Adipose tissue (tissue), 3 donors: ENCODE measurements around the gene OGFOD3. TPM values are rescaled to one million over a fixed set of nuclear protein-coding genes. Genes with fewer than 3 reads are reported as not detected.

Experiments
- H3K27ac ChIP-seq: one replicate; pipeline ENCODE4 v1.5.1; 2013; ENCODE audit warnings: low read depth, low read length
- WGBS, 3 donors: extraction: QIAGEN DNeasy Blood & Tissue Kit; methylation state at CpG; one replicate each; pipeline ENCODE4 v1.1.7; 2013; 5-methylcytosine and 5-hydroxymethylcytosine counted together
- polyA plus RNA-seq, 3 donors: library from polyadenylated mRNA; stranded (reverse); fragments of 200-250 nt; gene quantifications; one replicate each; pipeline ENCODE4 v1.2.3, GENCODE V29; 2013
- donor health status: healthy with polysubstance abuse.
- donor health status: Bipolar disorder and iron deficiency.
- donor health status: healthy.

OGFOD3 gene
- polyA plus RNA-seq, 3 donors, result 14.8 to 26.3 (median 18.6) TPM

DNA sequence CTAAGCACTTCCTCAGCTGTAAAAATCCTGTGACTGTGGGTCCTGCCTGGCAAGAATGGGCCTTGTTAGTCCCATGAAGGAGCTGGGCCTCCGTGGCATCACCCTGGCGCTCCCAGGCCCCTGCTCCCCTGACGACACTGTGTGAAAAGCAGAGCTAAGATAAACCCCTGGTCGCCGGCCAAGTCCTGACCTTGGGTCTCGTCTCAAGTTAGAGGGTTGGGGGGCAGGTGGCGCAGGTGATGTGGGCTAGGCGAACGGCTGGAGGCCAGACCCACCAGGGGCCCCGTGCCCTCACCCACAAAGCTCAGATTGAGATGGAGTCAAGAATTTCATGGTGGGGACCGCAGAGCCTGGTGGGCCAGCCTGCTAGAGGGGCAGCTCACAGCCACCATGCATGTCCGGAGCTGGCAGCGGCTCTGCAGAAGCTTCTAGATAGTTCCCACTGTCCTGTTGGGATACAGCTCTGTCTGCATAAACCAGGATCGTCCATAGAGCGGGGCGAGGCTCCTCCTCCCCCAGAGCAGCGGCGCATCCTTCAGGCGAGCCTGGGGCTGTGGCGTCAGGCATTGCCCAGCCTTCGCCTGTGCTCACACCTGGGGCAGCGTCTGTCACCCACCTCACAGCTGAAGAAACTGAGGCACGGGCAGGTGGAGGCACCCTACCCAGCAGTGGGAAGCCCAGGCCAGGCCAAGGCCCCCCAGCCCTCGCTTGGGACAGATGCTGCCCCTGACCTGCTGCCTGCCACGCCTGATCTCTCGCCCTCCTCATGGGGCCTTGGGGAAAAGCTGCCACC, 20.2 kb upstream of the OGFOD3 start:
- no peak overlapping the region for H3K27ac ChIP-seq
- 65 to 90% (median 85%) methylated on average over 24 to 26 of the region's 26 CpGs for WGBS, 3 donors

DNA sequence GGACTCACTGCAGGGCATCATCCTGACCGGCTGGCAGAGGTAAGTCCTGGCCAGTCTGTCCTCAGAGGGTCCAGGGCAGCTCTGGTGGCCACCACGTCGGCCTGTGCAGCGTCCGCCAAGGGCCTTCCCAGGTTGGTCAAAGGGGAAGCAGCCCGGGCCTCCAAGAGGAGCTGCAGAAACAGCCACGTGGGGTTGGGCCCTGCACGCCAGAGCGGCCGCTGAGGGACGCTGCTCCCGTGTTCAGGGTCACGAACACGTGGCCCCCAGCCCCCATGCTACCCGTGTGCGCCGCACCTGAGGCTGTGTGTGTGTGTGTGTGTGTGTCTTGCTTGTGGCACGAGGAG, 18.9 kb upstream of the OGFOD3 start:
- WGBS, 3 donors, result 63 to 91% (median 90%) methylated on average over 18 of the region's 18 CpGs
- H3K27ac ChIP-seq, result no peak overlapping the region

DNA sequence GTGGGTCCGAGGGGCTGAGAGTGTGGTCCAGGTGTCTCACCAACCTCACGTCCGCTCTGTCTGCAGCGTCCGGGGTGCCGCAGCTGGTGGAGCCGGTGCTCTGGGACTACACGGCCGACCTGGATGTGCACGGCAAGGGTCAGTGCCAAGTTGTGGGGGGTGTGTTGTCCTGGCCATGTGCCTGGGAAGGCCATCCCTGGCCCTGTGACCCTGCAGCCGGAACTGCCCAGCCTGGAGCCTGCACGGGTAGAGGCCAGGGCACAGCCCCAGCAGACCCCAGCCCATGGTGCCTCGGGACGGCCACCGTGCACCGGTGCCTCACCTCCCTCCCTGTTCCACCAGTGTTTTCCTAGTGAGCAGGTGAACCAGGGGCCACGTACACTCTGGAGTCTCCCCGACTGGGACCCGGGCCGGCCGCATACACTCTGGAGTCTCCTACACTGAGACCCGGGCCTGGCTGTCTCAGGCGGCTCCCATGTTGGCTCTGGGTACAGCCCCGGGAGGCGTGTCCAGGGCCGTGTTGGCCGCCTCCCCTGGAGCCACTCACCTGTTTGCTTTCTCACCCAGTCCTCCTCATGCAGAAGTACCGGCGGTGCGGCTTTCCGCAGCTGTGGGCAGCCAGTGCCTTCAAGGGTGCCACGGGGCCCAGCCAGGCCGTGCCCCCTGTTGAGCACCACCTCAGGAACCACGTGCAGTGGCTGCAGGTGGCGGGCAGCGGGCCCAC, 18.4 kb upstream of the OGFOD3 start:
- H3K27ac ChIP-seq, result no peak overlapping the region
- WGBS, 3 donors, result 56 to 93% (median 87%) methylated on average over 35 to 36 of the region's 36 CpGs

DNA sequence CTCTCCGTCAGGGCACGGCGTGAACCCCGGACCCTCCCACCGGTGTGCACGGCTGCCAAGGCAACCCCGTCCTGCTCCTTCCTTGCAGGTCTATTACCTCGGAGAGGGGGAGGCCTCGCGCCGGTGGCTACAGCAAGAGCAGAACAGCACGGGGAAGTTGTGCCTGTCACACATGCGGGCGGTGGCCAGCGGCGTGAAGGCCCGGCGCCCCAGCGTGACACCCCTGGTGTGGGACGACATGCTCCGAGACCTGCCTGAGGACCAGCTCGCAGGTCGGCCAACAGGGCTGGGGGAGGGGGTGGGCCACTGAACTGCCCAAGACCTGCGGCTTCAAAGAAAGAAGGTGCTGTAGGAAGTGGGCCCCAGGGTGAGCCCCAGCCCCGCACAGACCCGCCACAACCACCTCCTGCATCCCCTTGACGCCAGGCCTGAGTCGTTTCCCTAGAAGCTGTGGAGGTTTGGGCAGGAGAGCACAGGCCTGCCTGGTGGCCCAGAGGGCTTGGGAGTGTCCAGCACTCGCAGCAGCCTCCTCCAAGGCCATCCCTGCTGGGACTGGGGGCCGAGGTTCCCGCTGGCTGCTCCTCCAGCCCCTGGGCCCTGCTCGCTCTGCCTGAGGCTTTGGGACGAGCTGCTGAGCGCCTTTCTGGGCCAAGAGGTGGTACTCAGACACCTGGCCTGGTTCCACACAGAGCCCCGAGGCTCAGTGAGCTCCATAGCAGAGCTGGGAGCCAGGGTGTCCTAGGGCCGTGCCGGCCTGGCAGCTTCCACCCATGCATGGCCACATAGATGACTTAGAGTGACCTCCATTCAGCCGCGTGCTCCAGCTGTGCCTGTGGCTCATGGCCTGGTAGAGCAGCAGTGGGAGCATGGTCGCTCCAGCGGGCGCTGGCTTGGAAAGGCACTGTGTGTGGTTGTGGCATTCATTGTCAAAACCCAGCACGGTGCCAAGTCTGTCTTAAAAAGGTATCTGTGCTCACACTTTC, 17.5 kb upstream of the OGFOD3 start:
- 81 to 93% (median 89%) methylated on average over 42 to 43 of the region's 43 CpGs for WGBS, 3 donors
- no peak overlapping the region for H3K27ac ChIP-seq

DNA sequence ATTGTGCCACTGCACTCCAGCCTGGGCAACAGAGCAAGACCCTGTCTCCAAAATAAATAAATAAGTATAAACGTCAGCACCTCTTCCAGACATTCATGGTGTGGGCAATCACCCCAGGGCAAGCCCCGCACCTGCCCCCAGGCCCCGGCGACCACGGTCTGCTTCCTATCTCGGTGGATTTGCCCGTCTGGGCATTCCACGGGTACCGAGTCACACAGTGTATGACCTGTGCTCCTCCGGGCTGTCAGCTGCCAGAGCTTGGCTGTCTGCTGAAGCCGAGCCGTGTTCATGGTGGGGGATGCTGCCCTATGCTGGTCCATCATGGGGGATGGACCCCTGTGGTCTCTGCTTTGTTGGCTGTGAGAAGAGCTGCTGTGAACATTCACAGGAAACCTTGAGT, 16.7 kb upstream of the OGFOD3 start:
- no peak overlapping the region for H3K27ac ChIP-seq
- WGBS, 3 donors, result 93 to 94% (median 93%) methylated on average over 12 of the region's 12 CpGs

DNA sequence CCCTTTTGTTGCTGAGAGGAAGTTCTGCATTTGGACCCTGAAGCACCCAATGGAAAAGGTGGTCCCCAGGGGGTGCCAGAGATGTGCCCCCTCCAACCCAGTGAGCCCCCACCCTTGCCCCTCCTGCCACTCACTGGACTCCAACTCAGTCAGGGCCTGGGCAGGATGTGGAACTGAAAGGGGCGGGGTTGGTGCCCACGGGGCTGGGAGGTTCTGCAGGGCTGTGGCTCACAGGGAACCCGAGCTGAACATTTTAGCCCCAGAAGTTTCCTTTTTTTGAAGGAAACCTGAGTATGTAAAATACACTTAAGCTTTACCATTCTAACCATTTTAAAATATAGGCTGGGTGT, 15.8 kb upstream of the OGFOD3 start:
- no peak overlapping the region for H3K27ac ChIP-seq
- 37 to 83% (median 57%) methylated on average over 3 of the region's 3 CpGs for WGBS, 3 donors

DNA sequence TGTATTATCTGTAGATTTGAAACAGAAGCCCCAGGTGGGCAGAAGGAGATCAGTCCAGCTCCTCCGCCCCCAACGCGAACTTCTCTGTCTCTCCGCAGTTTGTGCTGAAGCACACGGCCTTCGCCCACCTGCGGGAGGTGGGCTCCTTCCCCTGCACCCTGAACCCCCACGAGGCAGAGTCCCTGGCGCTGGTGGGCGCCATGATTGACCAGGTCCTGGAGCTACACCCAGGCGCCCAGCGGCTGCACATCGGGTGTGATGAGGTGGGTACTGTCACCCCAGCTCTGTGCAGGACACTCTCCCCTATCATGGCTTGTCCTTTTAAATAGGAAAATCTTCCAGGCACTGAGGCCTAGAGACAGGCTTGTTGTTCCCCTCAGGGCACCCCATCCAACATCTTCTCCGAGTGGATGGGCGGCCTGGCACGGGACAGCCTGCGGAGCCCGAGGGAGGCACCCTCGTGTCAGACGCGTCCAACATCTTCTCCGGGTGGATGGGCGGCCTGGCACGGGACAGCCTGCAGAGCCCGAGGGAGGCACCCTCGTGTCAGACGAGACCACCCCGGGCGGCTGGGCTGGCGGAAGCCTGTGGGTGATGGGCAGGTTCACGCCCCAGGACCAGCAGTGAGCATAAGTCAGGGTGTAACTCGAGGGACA, 15.3 kb upstream of the OGFOD3 start:
- 87 to 92% (median 89%) methylated on average over 32 of the region's 32 CpGs for WGBS, 3 donors

DNA sequence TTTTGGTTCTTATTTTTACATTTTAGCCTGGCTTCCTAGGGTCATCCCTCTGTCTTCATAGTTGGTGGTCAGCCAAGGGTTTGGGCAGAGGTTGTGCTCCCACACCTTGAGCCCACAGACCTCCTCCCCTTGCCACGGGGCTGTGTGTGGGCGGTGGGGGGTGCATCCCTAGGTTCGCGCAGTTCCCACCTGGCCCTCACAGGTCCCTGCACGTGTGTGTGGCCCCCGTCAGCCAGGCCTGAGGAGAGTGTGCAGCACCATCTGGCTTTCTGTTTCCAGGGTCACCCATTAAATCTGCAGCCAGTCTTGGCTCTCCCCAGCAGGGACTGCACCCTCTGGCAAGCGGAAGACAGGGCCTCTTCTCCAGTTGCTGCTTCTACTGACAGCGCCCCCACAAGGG, 13.6 kb upstream of the OGFOD3 start:
- 78 to 79% (median 79%) methylated on average over 8 of the region's 8 CpGs for WGBS, 3 donors
- no peak overlapping the region for H3K27ac ChIP-seq

More for the DNA sequence above, 15.3 kb upstream of the OGFOD3 start:
- H3K27ac ChIP-seq, result no peak overlapping the region

DNA sequence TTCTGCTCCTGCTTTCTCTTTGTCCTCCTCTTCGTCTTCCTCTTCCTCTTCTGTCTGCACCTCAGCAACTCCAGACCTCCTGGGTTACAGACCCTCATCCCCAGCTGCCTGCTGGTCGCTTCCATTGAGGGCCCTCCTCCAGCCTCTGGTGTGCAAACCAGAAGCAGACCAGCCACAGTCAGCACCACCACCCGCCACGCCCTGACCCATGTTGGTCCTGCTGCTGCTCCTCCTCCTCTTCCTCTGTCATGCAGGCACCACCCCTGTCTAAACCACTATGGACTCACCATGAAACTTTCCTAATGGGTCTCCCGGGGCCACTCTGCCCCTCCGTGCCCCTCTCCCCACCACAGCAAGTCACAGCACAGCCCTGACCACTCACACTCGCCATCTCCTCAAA, 11.4 kb upstream of the OGFOD3 start:
- no peak overlapping the region for H3K27ac ChIP-seq
- 84 to 93% (median 88%) methylated on average over 7 of the region's 7 CpGs for WGBS, 3 donors

DNA sequence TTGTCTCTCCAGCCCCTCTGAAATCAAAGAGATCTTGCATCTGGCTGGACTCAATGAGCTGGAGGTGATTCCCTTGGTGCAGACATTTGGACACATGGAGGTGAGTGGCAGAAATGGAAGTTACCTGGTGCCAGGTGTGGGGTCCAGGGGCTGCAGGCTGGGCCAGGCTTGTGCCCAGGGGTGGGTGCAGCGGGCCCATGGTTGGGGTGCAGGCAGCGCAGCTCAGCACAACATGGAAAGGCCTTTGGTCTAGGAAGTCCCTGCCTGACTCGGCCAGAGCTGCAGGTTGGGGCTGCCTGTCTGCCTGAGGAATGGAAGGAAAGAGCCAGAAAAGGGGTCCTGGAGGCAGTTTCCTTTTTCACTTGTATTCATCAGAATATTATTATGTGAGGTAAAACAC, 10.2 kb upstream of the OGFOD3 start:
- 97 to 100% (median 98%) methylated on average over 3 of the region's 3 CpGs for WGBS, 3 donors
- H3K27ac ChIP-seq, result no peak overlapping the region

DNA sequence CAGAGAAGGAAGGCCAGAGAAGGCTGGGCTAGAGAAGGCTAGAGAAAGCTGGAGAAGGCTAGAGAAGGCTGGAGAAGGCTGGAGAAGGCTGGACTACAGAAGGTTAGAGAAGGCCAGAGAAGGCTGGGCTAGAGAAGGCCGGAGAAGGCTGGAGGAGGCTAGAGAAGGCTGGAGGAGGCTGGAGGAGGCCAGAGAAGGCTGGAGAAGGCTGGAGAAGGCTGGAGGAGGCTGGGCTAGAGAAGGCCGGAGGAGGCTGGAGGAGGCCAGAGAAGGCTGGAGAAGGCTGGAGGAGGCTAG, 6.4 kb upstream of the OGFOD3 start:
- 89 to 96% (median 93%) methylated on average over 2 of the region's 2 CpGs for WGBS, 3 donors
- no peak overlapping the region for H3K27ac ChIP-seq

DNA sequence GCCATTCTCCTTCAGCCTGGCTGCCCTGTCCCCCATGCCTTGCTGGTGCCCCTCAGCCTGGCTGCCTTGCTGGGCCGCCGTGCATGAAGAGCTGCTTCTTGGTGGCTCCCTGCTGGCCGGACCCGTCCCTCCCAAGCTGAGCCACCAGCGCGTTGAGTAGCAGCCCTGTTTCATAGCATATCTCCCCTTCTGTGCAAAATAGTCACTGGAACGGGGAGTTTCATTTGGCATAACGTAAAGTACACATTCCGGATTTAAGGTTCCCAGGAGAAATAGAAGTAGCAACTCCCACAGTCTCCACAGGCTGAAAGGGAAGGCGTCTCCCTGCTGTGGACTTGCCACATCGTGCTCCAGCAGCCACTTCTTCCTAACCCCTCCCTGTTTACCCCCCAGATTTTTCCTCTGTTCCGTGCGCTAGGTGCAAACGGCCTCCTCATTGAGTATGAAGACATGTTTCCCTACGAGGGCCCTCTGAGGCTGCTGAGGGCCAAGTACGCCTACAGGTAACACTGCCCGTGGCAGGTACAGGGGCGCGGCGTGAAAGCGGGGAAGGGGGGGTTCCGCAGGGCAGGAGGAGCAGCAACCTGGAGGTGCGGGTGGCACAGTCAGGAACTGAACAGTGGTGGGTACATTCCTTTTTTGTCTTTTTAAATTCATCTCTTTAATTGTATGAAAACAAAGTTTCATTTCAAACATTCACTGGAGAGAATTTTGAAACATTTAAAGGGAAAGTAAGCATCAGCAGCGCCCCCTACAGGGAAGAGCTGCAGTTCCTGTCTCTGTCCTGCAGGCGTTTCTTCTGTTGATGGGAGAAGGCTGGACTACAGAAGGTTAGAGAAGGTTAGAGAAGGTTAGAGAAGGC, 5.8 kb upstream of the OGFOD3 start:
- 65 to 83% (median 70%) methylated on average over 25 of the region's 25 CpGs for WGBS, 3 donors
- H3K27ac ChIP-seq, result no peak overlapping the region

DNA sequence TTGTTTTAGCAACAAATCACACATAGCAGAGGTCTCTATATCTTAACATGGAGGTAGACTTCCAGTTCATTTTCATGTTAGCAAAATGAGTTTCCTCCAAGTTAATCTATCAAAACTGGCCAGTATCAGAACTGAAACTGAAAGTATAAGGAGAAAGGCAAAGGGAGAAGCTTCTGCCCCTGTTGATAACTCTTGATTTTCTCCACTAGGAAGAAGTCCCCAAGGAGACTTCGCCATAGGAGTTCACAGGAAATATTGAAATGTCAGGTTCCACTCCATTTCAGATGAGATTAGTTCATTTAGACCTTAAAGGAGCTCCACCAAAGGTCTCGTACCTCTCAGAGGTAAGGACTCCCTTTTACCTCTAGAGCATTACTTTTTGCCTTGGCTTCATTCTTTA, 1.2 kb upstream of the OGFOD3 start:
- H3K27ac ChIP-seq, result no peak overlapping the region
- 57 to 83% (median 61%) methylated on average over 2 of the region's 2 CpGs for WGBS, 3 donors

DNA sequence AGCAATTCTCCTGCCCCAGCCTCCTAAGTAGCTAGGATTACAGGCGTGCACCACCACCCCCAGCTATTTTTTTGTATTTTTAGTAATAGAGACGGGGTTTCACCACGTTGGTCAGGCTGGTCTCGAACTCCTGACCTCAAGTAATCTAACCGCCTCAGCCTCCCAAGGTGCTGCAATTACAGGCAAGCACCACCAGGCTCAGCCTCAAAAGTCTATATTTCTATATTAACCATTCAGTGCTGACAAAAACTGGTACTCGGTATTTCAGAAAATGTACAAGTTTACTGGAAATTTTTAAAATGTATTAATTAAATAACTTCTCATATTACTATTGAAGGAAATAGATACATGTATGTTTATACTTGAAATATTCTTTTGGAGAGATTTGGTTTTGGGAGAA, 1.6 kb downstream of the OGFOD3 start:
- H3K27ac ChIP-seq, result no peak overlapping the region
- 88 to 95% (median 88%) methylated on average over 6 of the region's 6 CpGs for whole genome bisulfite sequencing, 3 donors

DNA sequence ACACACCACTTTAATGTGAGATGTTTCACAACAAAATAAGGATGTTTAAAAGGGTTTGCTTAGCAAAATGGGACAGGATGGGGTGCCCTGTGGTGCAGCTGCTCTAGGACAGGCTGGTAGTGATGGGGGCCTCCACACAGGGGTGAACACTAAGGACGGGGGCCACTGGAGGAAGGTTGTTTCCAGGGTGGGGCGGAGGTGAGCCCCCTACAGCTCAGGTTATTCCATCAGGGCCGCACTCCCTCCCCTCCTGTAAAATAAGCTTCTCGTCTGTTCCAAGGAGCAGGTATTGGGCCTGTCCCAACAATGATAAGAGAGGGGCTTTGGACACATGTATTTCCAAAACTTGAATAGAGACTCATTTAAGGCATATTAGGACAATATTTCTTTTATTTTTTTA, 2.1 kb downstream of the OGFOD3 start:
- no peak overlapping the region for H3K27ac ChIP-seq
- 93 to 94% (median 94%) methylated on average over 4 of the region's 4 CpGs for WGBS, 3 donors

DNA sequence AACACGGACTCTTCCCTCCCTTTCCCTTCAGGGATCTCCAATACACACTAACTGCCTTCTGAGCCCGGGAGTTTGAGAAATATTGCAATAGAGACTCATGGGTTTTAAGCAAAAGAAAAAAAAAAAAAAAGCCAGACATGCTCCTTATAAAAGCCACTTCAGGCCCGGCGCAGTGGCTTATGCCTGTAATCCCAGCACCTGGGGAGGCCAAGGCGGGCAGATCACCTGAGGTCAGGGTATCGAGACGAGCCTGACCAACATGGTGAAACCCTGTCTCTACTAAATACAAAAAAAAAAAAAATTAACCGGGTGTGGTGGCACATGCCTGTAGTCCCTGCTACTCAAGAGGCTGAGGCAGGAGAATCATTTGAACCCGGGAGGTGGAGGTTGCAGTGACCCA, 2.6 kb downstream of the OGFOD3 start:
- H3K27ac ChIP-seq, result no peak overlapping the region
- 84 to 97% (median 93%) methylated on average over 9 of the region's 9 CpGs for WGBS, 3 donors

DNA sequence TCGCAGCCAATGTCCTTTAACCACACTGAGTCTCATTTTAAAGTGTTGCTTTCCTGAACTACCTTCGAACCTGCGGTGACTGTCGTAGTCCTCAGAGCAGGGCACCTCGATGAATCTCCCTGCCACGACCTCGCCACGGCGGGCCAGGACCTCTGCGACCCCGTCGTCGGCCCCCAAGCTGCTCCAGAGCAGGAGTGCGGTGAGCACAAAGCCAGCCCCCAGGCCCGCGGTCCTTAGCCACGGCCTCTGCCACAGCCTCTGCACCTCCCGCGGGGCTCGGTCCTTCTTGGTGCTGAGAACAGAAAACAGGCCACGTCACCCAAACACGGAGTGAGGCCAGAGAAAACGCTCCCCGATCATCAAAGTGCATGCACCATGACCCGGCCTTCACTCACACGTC, 3.0 kb downstream of the OGFOD3 start:
- WGBS, 3 donors, result 90 to 93% (median 92%) methylated on average over 26 of the region's 26 CpGs
- H3K27ac ChIP-seq, result no peak overlapping the region
